GM19328 (cell line): Measurements from ENCODE around the gene NHLRC1.

Source experiments
- ATAC-seq: cut with Tn5 transposase; IDR thresholded peaks from one replicate; pipeline ENCODE4 v1.9.1; 2021; ENCODE audit warnings: mild to moderate bottlenecking, moderate library complexity; ENCODE audit not compliant: unreplicated experiment

The NHLRC1 gene

GRCh38 chr6:18139935-18140621 is 17.6 kb upstream of the NHLRC1 start:
- ATAC-seq, result no peak

- no peak for ATAC-seq
Measured at GRCh38 chr6:18138906-18139305, 16.4 kb upstream of the NHLRC1 start.

GRCh38 chr6:18136260-18136659 is 13.8 kb upstream of the NHLRC1 start:
- ATAC-seq, result no peak

- ATAC-seq, result no peak
Measured at GRCh38 chr6:18135171-18135570, 12.7 kb upstream of the NHLRC1 start.

- ATAC-seq, result no peak
Measured at GRCh38 chr6:18132346-18132745, 9.9 kb upstream of the NHLRC1 start.

- no peak for ATAC-seq
Measured at GRCh38 chr6:18126121-18126520, 3.6 kb upstream of the NHLRC1 start.

- ATAC-seq, result no peak
Measured at GRCh38 chr6:18121580-18122127, 823 bp downstream of the NHLRC1 start.

GRCh38 chr6:18119236-18119635 is 3.2 kb downstream of the NHLRC1 start:
- ATAC-seq, result no peak

- ATAC-seq, result no peak
Measured at GRCh38 chr6:18118330-18118729, 4.1 kb downstream of the NHLRC1 start.

- no peak for ATAC-seq
Measured at GRCh38 chr6:18117136-18117535, 5.3 kb downstream of the NHLRC1 start.

GRCh38 chr6:18115356-18115755 is 7.1 kb downstream of the NHLRC1 start:
- no peak for ATAC-seq

GRCh38 chr6:18110162-18110561 is 12.3 kb downstream of the NHLRC1 start:
- no peak for ATAC-seq

- ATAC-seq, result no peak
Measured at GRCh38 chr6:18107061-18107460, 15.4 kb downstream of the NHLRC1 start.

- ATAC-seq, result no peak
Measured at GRCh38 chr6:18102783-18103509, 19.5 kb downstream of the NHLRC1 start.

- ATAC-seq, result no peak
Measured at GRCh38 chr6:18101873-18102272, 20.6 kb downstream of the NHLRC1 start.

GRCh38 chr6:18101271-18101670 is 21.2 kb downstream of the NHLRC1 start:
- no peak for ATAC-seq

- ATAC-seq, result no peak
Measured at GRCh38 chr6:18100296-18100695, 22.2 kb downstream of the NHLRC1 start.

GRCh38 chr6:18099511-18099910 is 23.0 kb downstream of the NHLRC1 start:
- ATAC-seq, result no peak

GRCh38 chr6:18096423-18096822 is 26.1 kb downstream of the NHLRC1 start:
- ATAC-seq, result no peak

GRCh38 chr6:18091382-18091781 is 31.1 kb downstream of the NHLRC1 start:
- no peak for ATAC-seq

GRCh38 chr6:18090349-18090786 is 32.1 kb downstream of the NHLRC1 start:
- no peak for ATAC-seq
